HL-60/S4 (cell line): ENCODE data around the gene HRAS.

Source experiments
- in situ Hi-C: fragments of 300-500 bp; cut with MboI; formaldehyde crosslinking; loops from 2 replicates; pipeline ENCODE4 v1.14.3; 2022; ENCODE audit warnings: low sequenced_read_pairs

HRAS gene

GRCh38 chr11:535519-536454 is at the start of gene HRAS:
HRAS (minus strand) TSS chr11:535576.
- in situ Hi-C loops, result no loop called here

- in situ Hi-C loops, result no loop called here
These were observed 48.9 kb upstream of the HRAS start for GRCh38 chr11:584287-584686.

GRCh38 chr11:581752-582151 is 46.4 kb upstream of the HRAS start:
- in situ Hi-C loops, result no loop called here

- in situ Hi-C loops, result no loop called here
These were observed 46.0 kb upstream of the HRAS start for GRCh38 chr11:581342-581741.

- in situ Hi-C loops, result no loop called here
These were observed 44.6 kb upstream of the HRAS start for GRCh38 chr11:579830-580601.

GRCh38 chr11:578276-579035 is 43.1 kb upstream of the HRAS start:
- in situ Hi-C loops, result no loop called here

GRCh38 chr11:577611-577894 is 42.2 kb upstream of the HRAS start:
- in situ Hi-C loops, result no loop called here

- in situ Hi-C loops, result no loop called here
These were observed 41.6 kb upstream of the HRAS start for GRCh38 chr11:576811-577610.

- in situ Hi-C loops, result no loop called here
These were observed 40.8 kb upstream of the HRAS start, which contains the start of gene PHRF1 for GRCh38 chr11:575996-576768. PHRF1 (plus strand) TSS chr11:576470; CDS start chr11:581513, 5,043 bp downstream.

GRCh38 chr11:575313-575995 is 40.1 kb upstream of the HRAS start:
- in situ Hi-C loops, result no loop called here

- in situ Hi-C loops, result loop anchor here (25.0 kb wide), 1 partner anchor 138 kb away; the partner anchor contains the start of gene EPS8L2
These were observed 39.4 kb upstream of the HRAS start for GRCh38 chr11:574632-575312.

- in situ Hi-C loops, result loop anchor here (25.0 kb wide), 1 partner anchor 138 kb away; the partner anchor contains the start of gene EPS8L2
These were observed 38.7 kb upstream of the HRAS start for GRCh38 chr11:574031-574570.

GRCh38 chr11:573146-573759 is 37.9 kb upstream of the HRAS start:
- in situ Hi-C loops, result loop anchor here (25.0 kb wide), 1 partner anchor 139 kb away; the partner anchor contains the start of gene EPS8L2

GRCh38 chr11:571802-572185 is 36.4 kb upstream of the HRAS start:
- in situ Hi-C loops, result loop anchor here (25.0 kb wide), 1 partner anchor 141 kb away; the partner anchor contains the start of gene EPS8L2

- in situ Hi-C loops, result loop anchor here (25.0 kb wide), 1 partner anchor 143 kb away; the partner anchor contains the start of gene EPS8L2
These were observed 33.9 kb upstream of the HRAS start for GRCh38 chr11:569158-569885.

- in situ Hi-C loops, result loop anchor here (25.0 kb wide), 1 partner anchor 144 kb away; the partner anchor contains the start of gene EPS8L2
These were observed 33.2 kb upstream of the HRAS start for GRCh38 chr11:568306-569157.
